GM13976 (cell line): ENCODE measurements around the gene CD48.
A peak's percentile ranks its signal among the peaks of the same experiment; 100 is the strongest.

Experiments used
- DNase-seq: peaks from one replicate; pipeline ENCODE4 v3.0.0; 2012; ENCODE audit warnings: low spot score
- in situ Hi-C: fragments of 300-500 bp; cut with MboI; formaldehyde crosslinking; loops from one replicate; pipeline ENCODE4 v1.12.0; 2022; ENCODE audit warnings: low sequenced_read_pairs, mixed read lengths, inconsistent platforms; ENCODE audit not compliant: unreplicated experiment
- TF ChIP-seq, protein P1 (sequence below): IDR thresholded peaks from 2 replicates; pipeline ENCODE4 v1.5.1; 2012; ENCODE audit warnings: borderline replicate concordance, mild to moderate bottlenecking; ENCODE audit not compliant: insufficient read depth; ENCODE audit errors: extremely low read depth, missing control alignments, control extremely low read depth

The CD48 gene, protein sequence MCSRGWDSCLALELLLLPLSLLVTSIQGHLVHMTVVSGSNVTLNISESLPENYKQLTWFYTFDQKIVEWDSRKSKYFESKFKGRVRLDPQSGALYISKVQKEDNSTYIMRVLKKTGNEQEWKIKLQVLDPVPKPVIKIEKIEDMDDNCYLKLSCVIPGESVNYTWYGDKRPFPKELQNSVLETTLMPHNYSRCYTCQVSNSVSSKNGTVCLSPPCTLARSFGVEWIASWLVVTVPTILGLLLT

DNA sequence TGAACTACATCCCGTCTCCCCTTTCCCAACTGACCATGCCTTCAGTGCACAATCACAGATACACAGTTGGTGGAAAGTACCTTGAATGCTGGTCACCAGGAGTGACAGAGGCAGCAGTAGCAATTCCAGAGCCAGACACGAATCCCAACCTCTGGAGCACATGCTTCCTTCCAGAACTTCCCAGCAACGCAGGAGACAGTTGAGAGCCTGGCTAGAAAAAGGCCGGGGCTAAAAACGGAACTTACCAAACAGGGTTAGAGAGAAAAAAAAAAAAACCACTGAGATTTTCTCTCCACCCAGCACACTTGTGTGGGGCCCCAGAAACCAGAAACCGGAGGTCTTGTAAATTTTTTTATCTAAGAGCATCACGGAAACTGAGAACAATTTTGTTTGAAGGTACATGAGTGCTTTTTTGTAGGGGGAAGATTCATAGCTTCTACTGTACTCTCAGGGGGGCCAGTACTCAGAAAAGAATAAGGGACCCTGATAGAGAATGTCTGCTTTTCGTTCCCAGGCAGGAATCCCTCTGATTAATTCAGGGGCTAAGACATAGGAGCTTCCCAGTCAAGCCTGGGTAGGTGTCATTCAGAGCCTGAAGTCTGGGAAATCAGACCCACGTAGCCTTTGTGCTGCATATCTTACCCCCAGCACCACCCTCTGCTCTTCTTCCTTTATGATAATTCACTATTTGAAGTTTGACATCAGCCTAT lies at the start of gene CD48:
CD48 (minus strand) TSS at position 221 of the 710 bp plus-strand sequence; CDS start at position 162, 59 bp downstream.
- in situ Hi-C loops = no loop called here
- peak; percentile 21 for DNase-seq
- TF ChIP-seq, protein P1, sequence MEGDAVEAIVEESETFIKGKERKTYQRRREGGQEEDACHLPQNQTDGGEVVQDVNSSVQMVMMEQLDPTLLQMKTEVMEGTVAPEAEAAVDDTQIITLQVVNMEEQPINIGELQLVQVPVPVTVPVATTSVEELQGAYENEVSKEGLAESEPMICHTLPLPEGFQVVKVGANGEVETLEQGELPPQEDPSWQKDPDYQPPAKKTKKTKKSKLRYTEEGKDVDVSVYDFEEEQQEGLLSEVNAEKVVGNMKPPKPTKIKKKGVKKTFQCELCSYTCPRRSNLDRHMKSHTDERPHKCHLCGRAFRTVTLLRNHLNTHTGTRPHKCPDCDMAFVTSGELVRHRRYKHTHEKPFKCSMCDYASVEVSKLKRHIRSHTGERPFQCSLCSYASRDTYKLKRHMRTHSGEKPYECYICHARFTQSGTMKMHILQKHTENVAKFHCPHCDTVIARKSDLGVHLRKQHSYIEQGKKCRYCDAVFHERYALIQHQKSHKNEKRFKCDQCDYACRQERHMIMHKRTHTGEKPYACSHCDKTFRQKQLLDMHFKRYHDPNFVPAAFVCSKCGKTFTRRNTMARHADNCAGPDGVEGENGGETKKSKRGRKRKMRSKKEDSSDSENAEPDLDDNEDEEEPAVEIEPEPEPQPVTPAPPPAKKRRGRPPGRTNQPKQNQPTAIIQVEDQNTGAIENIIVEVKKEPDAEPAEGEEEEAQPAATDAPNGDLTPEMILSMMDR = no peak

- in situ Hi-C loops = no loop called here
- TF ChIP-seq, protein P1 = no peak
- DNase-seq = no peak
These were observed 49.4 kb upstream of the CD48 start for GRCh38 chr1:160761046-160761445.

GRCh38 chr1:160759740-160760139 lies 48.1 kb upstream of the CD48 start:
- TF ChIP-seq, protein P1 = no peak
- in situ Hi-C loops = no loop called here

GRCh38 chr1:160758521-160758920 lies 46.9 kb upstream of the CD48 start:
- DNase-seq = no peak
- TF ChIP-seq, protein P1 = no peak
- in situ Hi-C loops = no loop called here

More at GRCh38 chr1:160759740-160760139, 48.1 kb upstream of the CD48 start:
- DNase-seq = no peak

GRCh38 chr1:160756849-160757201 lies 45.2 kb upstream of the CD48 start:
- in situ Hi-C loops = no loop called here
- TF ChIP-seq, protein P1 = no peak
- no peak for DNase-seq

GRCh38 chr1:160755911-160756848 lies 44.6 kb upstream of the CD48 start:
- no peak for DNase-seq
- TF ChIP-seq, protein P1 = no peak
- in situ Hi-C loops = no loop called here
